Brain microvascular endothelial cell (primary cell): ENCODE measurements around the gene CDKN2B-AS1.

ENCODE experiments used
- DNase-seq: peaks from one replicate; pipeline ENCODE4 v3.0.0-alpha.2; 2020
- H3K27ac ChIP-seq: fragments of 250-450 bp; sonication (Bioruptor Pico); 2 replicates; pipeline ENCODE4 v1.5.1; 2020; ENCODE audit warnings: mild to moderate bottlenecking, moderate library complexity
- H3K27me3 ChIP-seq: fragments of 250-450 bp; sonication (Bioruptor Pico); replicated peaks from 2 replicates; pipeline ENCODE4 v1.5.1; 2020; ENCODE audit warnings: mild to moderate bottlenecking
- H3K36me3 ChIP-seq: fragments of 250-450 bp; sonication (Bioruptor Pico); replicated peaks from 2 replicates; pipeline ENCODE4 v1.5.1; 2020; ENCODE audit warnings: mild to moderate bottlenecking
- H3K4me3 ChIP-seq: 2 replicates; pipeline ENCODE4 v1.5.1; 2011; ENCODE audit warnings: low read depth, mild to moderate bottlenecking, control low read depth, low read length, moderate library complexity
- in situ Hi-C: cut with HindIII; loops from 2 replicates; pipeline ENCODE4 v1.10.0; 2017; ENCODE audit warnings: low sequenced_read_pairs, low pct_ligation_motif_present
- TF ChIP-seq, protein P1 (sequence below): IDR thresholded peaks from 2 replicates; pipeline ENCODE4 v1.5.1; 2011; ENCODE audit warnings: low read depth, mild to moderate bottlenecking, moderate library complexity, low read length, control low read depth, inconsistent platforms; ENCODE audit errors: missing control alignments

The CDKN2B-AS1 gene

GRCh38 chr9:22165144-22165543 is 170.6 kb downstream of the CDKN2B-AS1 start:
- TF ChIP-seq, protein P1, sequence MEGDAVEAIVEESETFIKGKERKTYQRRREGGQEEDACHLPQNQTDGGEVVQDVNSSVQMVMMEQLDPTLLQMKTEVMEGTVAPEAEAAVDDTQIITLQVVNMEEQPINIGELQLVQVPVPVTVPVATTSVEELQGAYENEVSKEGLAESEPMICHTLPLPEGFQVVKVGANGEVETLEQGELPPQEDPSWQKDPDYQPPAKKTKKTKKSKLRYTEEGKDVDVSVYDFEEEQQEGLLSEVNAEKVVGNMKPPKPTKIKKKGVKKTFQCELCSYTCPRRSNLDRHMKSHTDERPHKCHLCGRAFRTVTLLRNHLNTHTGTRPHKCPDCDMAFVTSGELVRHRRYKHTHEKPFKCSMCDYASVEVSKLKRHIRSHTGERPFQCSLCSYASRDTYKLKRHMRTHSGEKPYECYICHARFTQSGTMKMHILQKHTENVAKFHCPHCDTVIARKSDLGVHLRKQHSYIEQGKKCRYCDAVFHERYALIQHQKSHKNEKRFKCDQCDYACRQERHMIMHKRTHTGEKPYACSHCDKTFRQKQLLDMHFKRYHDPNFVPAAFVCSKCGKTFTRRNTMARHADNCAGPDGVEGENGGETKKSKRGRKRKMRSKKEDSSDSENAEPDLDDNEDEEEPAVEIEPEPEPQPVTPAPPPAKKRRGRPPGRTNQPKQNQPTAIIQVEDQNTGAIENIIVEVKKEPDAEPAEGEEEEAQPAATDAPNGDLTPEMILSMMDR, result no peak
- no peak overlapping the region for H3K4me3 ChIP-seq
- no peak for DNase-seq
- H3K36me3 ChIP-seq, result no peaks in the 10 kb centered on the region
- H3K27me3 ChIP-seq, result no peaks in the 10 kb centered on the region
- no peak overlapping the region for H3K27ac ChIP-seq
- in situ Hi-C loops, result no loop called here

DNA sequence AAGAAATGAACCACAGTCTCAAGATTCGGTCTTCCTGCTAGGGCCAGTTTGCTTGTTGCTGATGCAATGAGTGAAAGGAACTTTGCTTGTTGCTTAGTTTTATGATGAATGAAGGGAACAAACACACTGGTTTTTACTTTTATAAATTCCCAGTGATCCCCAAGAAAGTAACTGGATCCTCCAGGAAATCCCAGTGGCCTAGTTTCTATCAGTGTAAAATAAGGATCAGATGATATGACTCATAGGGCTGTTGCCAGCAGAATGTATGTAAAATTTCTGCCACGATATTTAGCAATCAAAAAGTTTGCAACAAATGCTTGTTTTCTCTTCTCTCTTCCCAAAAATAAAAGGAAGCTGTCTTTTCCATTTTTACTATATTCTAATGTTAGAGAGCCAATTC is 174.7 kb downstream of the CDKN2B-AS1 start:
- DNase-seq, result peak; percentile 33
- Histone ChIP-seq H3K36me3 (no peaks in the 10 kb centered on the region), H3K27me3 (no peaks in the 10 kb centered on the region), H3K27ac (peak overlapping the region; percentile 59), H3K4me3 (no peak overlapping the region)
- TF ChIP-seq, protein P1, result no peak
- in situ Hi-C loops, result no loop called here

DNA sequence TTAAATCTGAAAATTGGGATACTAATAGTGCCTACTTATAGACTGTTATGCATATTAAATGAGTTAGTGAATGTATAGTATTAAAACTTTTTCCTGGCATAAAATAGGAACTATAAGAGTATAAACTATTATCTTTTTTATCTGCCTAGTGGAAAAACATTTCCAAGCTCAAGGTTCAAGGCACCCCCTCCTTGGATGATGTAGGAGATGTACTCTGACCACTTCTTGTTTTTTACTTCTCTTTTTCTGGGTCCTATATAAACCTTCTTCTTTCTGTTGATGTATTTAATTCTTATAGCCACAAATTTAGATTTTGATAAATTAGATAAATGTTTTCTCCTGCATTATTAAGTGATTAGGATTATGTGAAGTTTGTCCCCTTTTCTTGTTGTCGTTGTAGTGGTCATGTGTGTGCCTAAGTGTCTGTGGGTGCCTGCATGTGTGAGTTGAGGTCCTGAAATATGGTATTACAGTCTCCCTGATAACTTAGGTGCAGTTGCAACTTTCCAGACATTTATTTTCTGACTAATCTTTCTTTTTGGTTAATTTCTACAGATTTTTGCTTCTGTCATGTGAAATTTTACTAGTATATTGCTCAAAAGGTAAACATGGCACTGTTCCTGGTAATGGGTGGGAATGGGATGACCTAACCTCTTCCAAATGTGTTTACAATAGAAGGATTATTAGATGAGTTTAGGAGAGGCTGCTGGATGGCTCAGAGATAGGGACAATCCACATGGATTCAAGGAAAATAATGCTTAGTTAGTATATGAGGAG is 175.3 kb downstream of the CDKN2B-AS1 start:
- TF ChIP-seq, protein P1, result no peak
- DNase-seq, result peak; percentile 25
- Histone ChIP-seq H3K27ac (peak overlapping the region; percentile 59), H3K4me3 (no peak overlapping the region), H3K36me3 (no peaks in the 10 kb centered on the region), H3K27me3 (no peaks in the 10 kb centered on the region)
- in situ Hi-C loops, result no loop called here
